A549 (cell line): Measurements from ENCODE around the gene SYNPO2. TPM values are rescaled to one million over a fixed set of nuclear protein-coding genes. Genes with fewer than 3 reads are reported as not detected.
A peak's percentile ranks its signal among the peaks of the same experiment; 100 is the strongest.

Experiments used
- ATAC-seq, 2 experiments: fragments of 200-7000 bp in 1 of 2; fragments of >200 bp in 1 of 2; cut with Nextera tagmentation in 1 of 2; cut with Tn5 transposase in 1 of 2; 3 replicates each; pipeline versions ENCODE4 v1.8.0 to v1.9.1; 2018 to 2020; ENCODE audit warnings: mild to moderate bottlenecking in 1 of 2, moderate library complexity in 1 of 2
- CTCF ChIA-PET: fragments of 300-600 bp; sonication (Branson Sonifier 250); formaldehyde crosslinking; extraction: SDS; loops from one replicate; lab custom pipeline; 2021; ENCODE audit warnings: antibody characterized with exemption, inconsistent platforms; lab: Yijun Ruan, JAX
- POLR2A ChIA-PET: fragments of 350-600 bp; formaldehyde crosslinking; extraction: SDS; loops from one replicate; lab custom pipeline; 2021; ENCODE audit warnings: antibody characterized with exemption, inconsistent platforms; lab: Yijun Ruan, JAX
- DNase-seq, 2 experiments: peaks; one replicate each; pipeline versions ENCODE4 v3.0.0 to v3.0.0-alpha.2; 2011 to 2016; ENCODE audit warnings: low read depth in 1 of 2, low spot score in 1 of 2
- FAIRE-seq: peaks from 2 replicates; lab custom pipeline; 2011; peaks lifted over from hg19 to GRCh38; lab: Jason Lieb, UNC
- H3K27ac ChIP-seq, 2 experiments: fragments of >200 bp; sonication (Bioruptor Twin); formaldehyde crosslinking; 3 replicates each; pipeline ENCODE4 v1.5.1; 2016 to 2017
- H3K4me1 ChIP-seq: fragments of >200 bp; sonication (Bioruptor Twin); formaldehyde crosslinking; 3 replicates; pipeline ENCODE4 v1.6.1; 2016
- H3K4me2 ChIP-seq: fragments of >200 bp; sonication (Bioruptor Twin); formaldehyde crosslinking; 3 replicates; pipeline ENCODE4 v1.6.1; 2016
- H3K4me3 ChIP-seq: fragments of >200 bp; sonication (Bioruptor Twin); formaldehyde crosslinking; 3 replicates; pipeline ENCODE4 v1.5.1; 2016
- H3K9me3 ChIP-seq: fragments of >200 bp; sonication (Bioruptor Twin); formaldehyde crosslinking; 3 replicates; pipeline ENCODE4 v1.6.1; 2016
- ATOH8 ChIP-seq: fragments of 250-450 bp; sonication (Bioruptor Pico); IDR thresholded peaks from 2 replicates; pipeline ENCODE4 v1.5.0; 2020; ENCODE audit warnings: low read depth, mild to moderate bottlenecking, moderate library complexity
- CTCF ChIP-seq: fragments of >200 bp; sonication (Bioruptor Twin); formaldehyde crosslinking; IDR thresholded peaks from 3 replicates; pipeline ENCODE4 v1.5.1; 2016
- ELK1 ChIP-seq: fragments of 150-350 bp; IDR thresholded peaks from 2 replicates; pipeline ENCODE4 v1.6.1; 2014; ENCODE audit warnings: low read depth, mild to moderate bottlenecking, low read length
- HES2 ChIP-seq: fragments of >200 bp; sonication (Bioruptor Twin); formaldehyde crosslinking; IDR thresholded peaks from 2 replicates; pipeline ENCODE4 v1.6.1; 2016
- HOXB13 ChIP-seq: fragments of 250-450 bp; sonication (Bioruptor Pico); IDR thresholded peaks from 2 replicates; pipeline ENCODE4 v1.5.0; 2020; ENCODE audit warnings: low read depth, mild to moderate bottlenecking, moderate library complexity
- JUN ChIP-seq, 2 experiments: fragments of >200 bp; sonication (Bioruptor Twin); formaldehyde crosslinking; IDR thresholded peaks; 2 replicates in 1 of 2; 3 replicates in 1 of 2; pipeline ENCODE4 v1.6.1; 2016 to 2017
- MAFK ChIP-seq: fragments of 450-650 bp; IDR thresholded peaks from 2 replicates; pipeline ENCODE4 v1.6.1; 2014; ENCODE audit not compliant: partially characterized antibody
- NPAS2 ChIP-seq: fragments of 250-450 bp; sonication (Bioruptor Pico); IDR thresholded peaks from 2 replicates; pipeline ENCODE4 v1.8.0; 2022; ENCODE audit warnings: mild to moderate bottlenecking, moderate library complexity, borderline replicate concordance
- NR3C1 ChIP-seq: fragments of >200 bp; sonication (Bioruptor Twin); formaldehyde crosslinking; IDR thresholded peaks from 3 replicates; pipeline ENCODE4 v1.6.1; 2017
- RAD21 ChIP-seq, 2 experiments: fragments of >200 bp in 1 of 2; sonication (Bioruptor Twin) in 1 of 2; formaldehyde crosslinking in 1 of 2; IDR thresholded peaks in 1 of 2; conservative IDR thresholded peaks in 1 of 2; 2 replicates in 1 of 2; 3 replicates in 1 of 2; pipeline ENCODE4 v1.6.1; 2012 to 2018; ENCODE audit warnings: inconsistent platforms in 1 of 2
- RARB ChIP-seq: fragments of 250-450 bp; sonication (Bioruptor Pico); IDR thresholded peaks from 2 replicates; pipeline ENCODE4 v1.8.0; 2021; ENCODE audit warnings: mild to moderate bottlenecking, moderate library complexity
- SMC3 ChIP-seq: fragments of >200 bp; sonication (Bioruptor Twin); formaldehyde crosslinking; IDR thresholded peaks from 3 replicates; pipeline ENCODE4 v1.6.1; 2018; ENCODE audit warnings: inconsistent platforms
- TP53 ChIP-seq: fragments of 250-450 bp; sonication (Bioruptor Pico); IDR thresholded peaks from 2 replicates; pipeline ENCODE4 v1.5.0; 2021; ENCODE audit warnings: mild to moderate bottlenecking, moderate library complexity
- ZC3H11A ChIP-seq: fragments of 450-650 bp; IDR thresholded peaks from 2 replicates; pipeline ENCODE4 v1.6.1; 2014; ENCODE audit warnings: antibody characterized with exemption, mild to moderate bottlenecking
- ZFP36 ChIP-seq: fragments of 450-650 bp; IDR thresholded peaks from 2 replicates; pipeline ENCODE4 v1.6.1; 2014; ENCODE audit warnings: borderline replicate concordance; ENCODE audit not compliant: partially characterized antibody
- ZSCAN20 ChIP-seq: fragments of 250-450 bp; sonication (Bioruptor Pico); IDR thresholded peaks from 2 replicates; pipeline ENCODE4 v1.8.0; 2022; ENCODE audit warnings: mild to moderate bottlenecking, moderate library complexity
- WGBS: methylation state at CpG from one replicate; pipeline ENCODE4 v1.1.6; 2017; ENCODE audit errors: missing lambda C conversion rate; 5-methylcytosine and 5-hydroxymethylcytosine counted together
- polyA plus RNA-seq, 4 experiments: library from polyadenylated mRNA; depleted of rRNA in 3 of 4; stranded (reverse); fragments of >200 nt; fragmentation: RNase III in 1 of 4; extraction: RNeasy Plus Mini Kit Qiagen cat#74134 plus additional on column Dnase treatment in 1 of 4; gene quantifications; 2 replicates in 3 of 4; 3 replicates in 1 of 4; pipeline ENCODE4 v1.2.3, GENCODE V29; 2011 to 2017
- TF ChIP-seq, protein P1 (sequence below): IDR thresholded peaks from 2 replicates; pipeline ENCODE4 v1.6.1; 2012

The SYNPO2 gene
- polyA plus RNA-seq, 2 of the 4 experiments (the other 2 are of a cell fraction): 2.5 to 8.8 TPM

DNA sequence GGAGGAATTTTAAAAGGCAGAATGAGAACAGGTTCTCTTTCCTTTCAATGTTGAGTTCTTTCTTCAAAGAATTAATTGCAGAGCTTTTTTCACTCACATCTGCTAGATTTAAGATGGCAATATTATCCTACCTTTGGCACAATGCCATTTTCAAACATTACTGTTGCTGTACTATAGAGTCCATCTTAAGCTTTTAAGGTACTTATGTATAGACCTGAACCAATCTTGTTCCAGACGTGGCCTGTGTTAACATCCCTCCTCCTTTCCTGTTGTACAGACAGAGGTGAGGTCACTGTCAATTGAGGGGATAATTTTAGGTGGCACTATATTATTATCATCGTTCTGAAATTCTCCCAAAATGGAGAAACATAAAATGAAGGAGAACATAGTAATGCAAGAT is 194.0 kb downstream of the SYNPO2 start:
- ChIA-PET CTCF (interaction anchor here (1.8 kb wide), 1 partner anchor 139 kb away, joined by 3 read pairs; no protein-coding TSS in a partner anchor), POLR2A (no interaction called here)
- WGBS: 81% methylated on average over 2 of the region's 2 CpGs
- Histone ChIP-seq H3K4me3 (no peak overlapping the region), H3K9me3 (no peaks in the 10 kb centered on the region), H3K4me1 (peaks cover 47% of the 10 kb centered on the region), H3K4me2 (no peak overlapping the region), H3K27ac (peak overlapping the region; percentile 91 to 93)
- no peak for FAIRE-seq
- no peak for DNase-seq
- no peak for TF ChIP-seq RARB (CRISPR knock-in tag)
- no peak for TF ChIP-seq ATOH8 (CRISPR knock-in tag)
- TF ChIP-seq NR3C1: no peak
- TF ChIP-seq ELK1: no peak
- TF ChIP-seq, protein P1, sequence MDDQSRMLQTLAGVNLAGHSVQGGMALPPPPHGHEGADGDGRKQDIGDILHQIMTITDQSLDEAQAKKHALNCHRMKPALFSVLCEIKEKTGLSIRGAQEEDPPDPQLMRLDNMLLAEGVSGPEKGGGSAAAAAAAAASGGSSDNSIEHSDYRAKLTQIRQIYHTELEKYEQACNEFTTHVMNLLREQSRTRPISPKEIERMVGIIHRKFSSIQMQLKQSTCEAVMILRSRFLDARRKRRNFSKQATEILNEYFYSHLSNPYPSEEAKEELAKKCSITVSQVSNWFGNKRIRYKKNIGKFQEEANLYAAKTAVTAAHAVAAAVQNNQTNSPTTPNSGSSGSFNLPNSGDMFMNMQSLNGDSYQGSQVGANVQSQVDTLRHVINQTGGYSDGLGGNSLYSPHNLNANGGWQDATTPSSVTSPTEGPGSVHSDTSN: no peak
- no peak for TF ChIP-seq ZC3H11A
- no peak for TF ChIP-seq NPAS2 (CRISPR knock-in tag)
- ATAC-seq: no peak

- Histone ChIP-seq H3K9me3 (0 out of 3 replicates have a peak, but pooled peaks cover 3% of the 10 kb centered on the region), H3K4me2 (no peak overlapping the region)
- TF ChIP-seq JUN (IDR thresholded peaks at IDR 0.05): no peak
- TF ChIP-seq HES2: no peak
- TF ChIP-seq HOXB13: no peak
- no peak for TF ChIP-seq MAFK
- no peak for TF ChIP-seq ELK1
- no peak for TF ChIP-seq ZFP36
- TF ChIP-seq ZSCAN20: no peak
- TF ChIP-seq, all 56 proteins: peak for 0
- ATAC-seq (no peak), DNase-seq (no peak), FAIRE-seq (no peak)
- CTCF ChIA-PET: no interaction called here
- H3K27ac ChIP-seq: no peak overlapping the region
- H3K4me1 ChIP-seq: peaks cover 50% of the 10 kb centered on the region
- POLR2A ChIA-PET: no interaction called here
- 54% methylated on average over 5 of the region's 5 CpGs for WGBS
- H3K4me3 ChIP-seq: no peak overlapping the region
Observed at GRCh38 chr4:119084513-119084912, 195.9 kb downstream of the SYNPO2 start.

- Histone ChIP-seq H3K4me1 (peaks cover 30% of the 10 kb centered on the region), H3K4me3 (no peak overlapping the region), H3K4me2 (peak overlapping the region; percentile 48), H3K27ac (peak overlapping the region; percentile 52 to 85), H3K9me3 (peaks cover 11% of the 10 kb centered on the region; the same call in 1 of the 3 replicates)
- peak; percentile 44 to 49; a peak in 4 of 5 replicates for TF ChIP-seq RAD21 (conservative IDR thresholded peaks at IDR 0.05 in 1 of 2, IDR thresholded peaks at IDR 0.05 in 1 of 2)
- TF ChIP-seq TP53 (CRISPR knock-in tag): no peak
- peak; percentile 49; the same call in 2 of the 3 replicates for TF ChIP-seq SMC3
- TF ChIP-seq CTCF: peak; percentile 41
- POLR2A ChIA-PET: interaction anchor here (0.8 to 2.4 kb wide), 2 partner anchors 15 to 125 kb away, joined by 3 to 11 read pairs; partner anchors contain the start of gene USP53
- CTCF ChIA-PET: interaction anchor here (0.6 to 3.4 kb wide), 13 partner anchors 10 to 211 kb away, joined by 3 to 10 read pairs (median 4); partner anchors contain the start of gene USP53
- peak; percentile 47 to 79; a peak in 3 of 6 replicates for ATAC-seq
- 20% methylated on average over 3 of the region's 3 CpGs for WGBS
- peak in 1 of 2 experiments; percentile 31 for DNase-seq
- no peak for FAIRE-seq
Observed at GRCh38 chr4:119087121-119087520, 198.5 kb downstream of the SYNPO2 start.
